ENCODE measurements around the gene PYGM.
A peak's percentile ranks its signal among the peaks of the same experiment; 100 is the strongest.

PYGM gene

GRCh38 chr11:64759722-64760719 is at the start of gene PYGM:
Gene PYGM (minus strand): TSS chr11:64759974. CDS start chr11:64759898, 76 bp downstream.
- DNase-seq (ENCODE audit: low spot score) = no peak

- DNase-seq (ENCODE audit: low spot score) = no peak
These were observed 45.7 kb upstream of the PYGM start for GRCh38 chr11:64805481-64805880.

GRCh38 chr11:64804346-64805210 is 44.8 kb upstream of the PYGM start:
- DNase-seq (ENCODE audit: low spot score) = no peak

- peak; percentile 7 for DNase-seq (ENCODE audit: low spot score)
These were observed 44.1 kb upstream of the PYGM start for GRCh38 chr11:64803846-64804345.

GRCh38 chr11:64803158-64803845 is 43.5 kb upstream of the PYGM start, which contains the start of gene MAP4K2:
Gene MAP4K2 (minus strand): TSS chr11:64803214. CDS start chr11:64803149, 65 bp downstream.
- peak; percentile 84 for DNase-seq (ENCODE audit: low spot score)

- peak; percentile 32 for DNase-seq (ENCODE audit: low spot score)
These were observed 42.8 kb upstream of the PYGM start for GRCh38 chr11:64802370-64803157.

GRCh38 chr11:64801561-64802369 is 42.0 kb upstream of the PYGM start:
- DNase-seq (ENCODE audit: low spot score) = no peak

- no peak for DNase-seq (ENCODE audit: low spot score)
These were observed 41.3 kb upstream of the PYGM start for GRCh38 chr11:64801158-64801464.

- no peak for DNase-seq (ENCODE audit: low spot score)
These were observed 40.8 kb upstream of the PYGM start for GRCh38 chr11:64800303-64801157.

GRCh38 chr11:64799623-64800302 is 40.0 kb upstream of the PYGM start:
- DNase-seq (ENCODE audit: low spot score) = no peak

GRCh38 chr11:64799256-64799622 is 39.5 kb upstream of the PYGM start:
- no peak for DNase-seq (ENCODE audit: low spot score)

- no peak for DNase-seq (ENCODE audit: low spot score)
These were observed 37.2 kb upstream of the PYGM start for GRCh38 chr11:64796757-64797541.

- DNase-seq (ENCODE audit: low spot score) = no peak
These were observed 36.4 kb upstream of the PYGM start for GRCh38 chr11:64796047-64796756.

- DNase-seq (ENCODE audit: low spot score) = no peak
These were observed 34.8 kb upstream of the PYGM start for GRCh38 chr11:64794526-64794925.

GRCh38 chr11:64793271-64794160 is 33.7 kb upstream of the PYGM start:
- no peak for DNase-seq (ENCODE audit: low spot score)

GRCh38 chr11:64792482-64792881 is 32.7 kb upstream of the PYGM start:
- no peak for DNase-seq (ENCODE audit: low spot score)
